HK-2 (cell line): ENCODE results near the gene ANO9.

Experiments
- DNase-seq: peaks from one replicate; pipeline ENCODE4 v3.0.0-alpha.2; 2018; ENCODE audit not compliant: unreplicated experiment

The ANO9 gene

GRCh38 chr11:384511-384910 lies 57.3 kb downstream of the ANO9 start:
- no peak for DNase-seq

- no peak for DNase-seq
Observed at GRCh38 chr11:383431-383830, 58.4 kb downstream of the ANO9 start.

- no peak for DNase-seq
Observed at GRCh38 chr11:382081-382629, 59.7 kb downstream of the ANO9 start.

GRCh38 chr11:381501-382072 lies 60.2 kb downstream of the ANO9 start:
- DNase-seq: no peak

- DNase-seq: no peak
Observed at GRCh38 chr11:380996-381395, 60.8 kb downstream of the ANO9 start.

DNA sequence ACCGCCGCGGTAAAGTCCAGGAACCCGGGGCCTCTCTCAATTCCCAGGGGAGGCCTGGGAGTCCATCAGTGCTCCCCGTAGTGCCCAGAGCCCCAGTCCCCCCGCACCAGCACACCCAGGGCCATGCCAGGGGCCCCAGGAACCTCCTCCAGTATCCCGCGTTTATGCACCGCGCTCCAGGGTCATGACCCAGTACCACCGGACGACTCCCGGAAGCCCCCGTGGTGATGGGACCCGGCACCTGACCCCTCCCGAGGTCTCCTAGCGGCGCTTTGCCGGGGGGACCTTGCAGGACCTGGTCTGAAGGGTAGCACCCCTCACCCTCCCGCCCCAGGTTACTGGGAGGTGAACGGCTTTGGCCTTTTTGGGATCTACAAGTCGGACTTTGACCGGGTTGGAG lies 61.3 kb downstream of the ANO9 start:
- DNase-seq: no peak

DNA sequence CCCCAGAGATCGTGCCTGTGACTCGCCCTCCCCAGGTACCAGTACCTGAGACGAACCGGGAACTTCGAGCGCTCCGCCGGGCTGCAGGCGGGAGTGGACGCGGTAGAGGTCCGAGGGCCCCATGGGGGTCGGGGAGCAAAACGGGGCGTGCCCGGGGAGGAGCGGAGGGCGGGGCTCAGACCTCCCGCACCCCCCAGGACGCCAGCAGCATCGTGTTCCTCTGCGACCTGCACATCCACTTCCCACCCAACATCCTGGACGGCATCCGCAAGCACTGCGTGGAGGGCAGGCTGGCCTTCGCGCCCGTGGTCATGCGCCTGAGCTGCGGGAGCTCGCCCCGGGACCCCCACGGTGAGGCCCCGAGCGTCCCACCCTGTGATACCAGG lies 61.7 kb downstream of the ANO9 start:
- no peak for DNase-seq

GRCh38 chr11:379205-380094 lies 62.4 kb downstream of the ANO9 start:
- no peak for DNase-seq

GRCh38 chr11:377883-378500 lies 63.8 kb downstream of the ANO9 start:
- DNase-seq: no peak

DNA sequence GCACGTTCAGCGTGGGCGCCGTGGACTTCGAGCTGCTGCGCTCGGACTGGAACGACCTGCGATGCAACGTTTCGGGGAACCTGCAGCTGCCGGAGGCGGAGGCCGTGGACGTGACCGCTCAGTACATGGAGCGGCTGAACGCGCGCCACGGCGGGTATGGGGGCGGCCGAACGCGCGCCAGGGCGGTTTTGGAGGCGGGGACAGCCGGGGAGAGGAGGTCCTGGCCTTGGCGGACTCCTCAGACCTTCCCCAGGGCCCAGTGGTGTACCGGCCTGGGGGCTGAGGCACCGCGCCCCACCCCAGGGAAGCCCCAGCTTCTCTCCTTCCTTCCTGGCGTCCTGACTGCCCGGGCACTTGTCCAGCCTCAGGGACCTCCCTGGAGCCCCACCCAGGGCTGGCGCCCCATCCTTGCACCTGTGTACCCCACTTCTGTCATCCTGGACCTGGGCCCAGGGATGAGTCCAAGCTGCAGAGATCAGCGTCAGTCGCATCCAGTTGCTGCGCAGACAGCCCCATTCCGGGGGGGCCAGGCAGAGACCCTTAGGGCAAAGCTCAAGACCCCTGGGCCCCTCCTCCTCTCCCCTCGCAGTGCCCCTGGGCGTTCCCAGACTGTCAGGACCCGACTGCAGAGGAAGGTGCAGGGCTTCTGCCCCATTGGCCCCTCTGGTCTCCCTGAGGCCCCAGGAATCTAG lies 64.5 kb downstream of the ANO9 start:
- DNase-seq: no peak

- no peak for DNase-seq
Observed at GRCh38 chr11:376531-377173, 65.2 kb downstream of the ANO9 start.

GRCh38 chr11:375065-376025 lies 66.5 kb downstream of the ANO9 start:
- no peak for DNase-seq

DNA sequence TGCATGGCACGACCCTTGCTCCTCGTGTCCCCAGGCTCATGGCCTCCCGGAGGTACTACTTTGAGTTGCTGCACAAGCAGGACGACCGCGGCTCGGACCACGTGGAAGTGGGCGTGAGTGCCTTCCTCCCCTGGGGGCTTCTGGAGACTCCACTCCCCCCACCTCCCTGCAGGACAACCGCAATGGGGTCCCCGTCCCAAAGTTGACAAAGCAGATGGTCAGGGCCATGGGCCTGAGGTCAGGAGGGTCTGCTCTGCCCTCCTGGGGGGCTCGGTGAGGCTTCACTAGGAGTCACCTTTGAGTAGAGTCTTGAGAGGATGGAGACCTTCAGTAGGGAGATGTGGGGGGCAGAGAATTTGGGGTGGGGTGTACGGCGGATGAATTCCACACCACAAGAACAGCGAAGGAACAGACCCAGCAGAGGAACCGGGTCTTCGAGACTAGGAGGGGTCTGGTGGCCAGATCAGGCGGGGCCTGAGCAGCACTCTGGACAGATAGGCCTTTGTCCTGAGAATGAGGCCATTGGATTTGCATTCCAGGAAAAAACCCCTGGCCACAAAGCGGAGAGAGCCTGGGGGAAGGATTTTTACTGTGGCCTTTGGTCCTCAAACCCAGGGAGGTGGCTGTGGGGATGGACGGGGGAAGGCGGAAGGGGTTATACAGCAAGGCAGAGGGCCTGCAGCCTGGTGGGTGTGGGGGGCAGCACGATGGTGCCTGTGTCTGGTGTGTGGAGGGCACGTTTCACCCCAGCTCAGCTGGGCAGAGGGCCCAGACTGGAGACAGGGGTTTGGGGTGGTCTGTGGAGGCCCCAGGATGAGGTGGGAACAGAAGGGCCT lies 67.9 kb downstream of the ANO9 start:
- no peak for DNase-seq

- no peak for DNase-seq
Observed at GRCh38 chr11:372809-373715, 68.7 kb downstream of the ANO9 start.

GRCh38 chr11:371716-372590 lies 69.9 kb downstream of the ANO9 start:
- no peak for DNase-seq

DNA sequence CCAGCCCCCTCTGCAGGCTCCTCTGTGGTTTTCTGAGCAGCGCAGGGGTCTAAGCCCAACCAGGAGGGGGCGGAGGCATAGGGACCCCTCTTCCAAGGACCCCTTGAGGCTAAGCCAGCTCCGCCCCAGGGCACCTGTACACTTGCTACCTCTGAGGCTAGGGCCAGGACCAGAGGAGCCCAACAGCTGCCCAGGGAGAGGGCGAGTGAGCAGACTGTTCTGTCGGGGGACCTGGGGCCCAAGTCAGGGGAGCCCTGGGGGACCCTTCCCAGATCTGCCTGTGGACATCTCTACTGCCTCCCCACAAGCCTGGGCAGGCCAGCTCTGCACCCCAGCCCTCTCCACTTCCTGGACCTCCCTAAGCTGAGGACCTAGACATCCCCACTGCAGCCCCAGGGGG lies 70.8 kb downstream of the ANO9 start:
- no peak for DNase-seq
